Neural progenitor cell (in vitro differentiated cells): ENCODE results near the gene WFIKKN1. TPM values are rescaled to one million over a fixed set of nuclear protein-coding genes. Genes with fewer than 3 reads are reported as not detected.

Experiments
- DNase-seq: peaks from one replicate; pipeline ENCODE4 v3.0.0-alpha.2; 2016; ENCODE audit warnings: low spot score
- H2AFZ ChIP-seq: fragments of 200-600 bp; sonication (generic); replicated peaks from 2 replicates; pipeline ENCODE4 v1.6.1; 2016; ENCODE audit warnings: antibody characterized with exemption
- H3F3A ChIP-seq: fragments of 200-600 bp; sonication (generic); 2 replicates; pipeline ENCODE4 v1.6.1; 2016; ENCODE audit warnings: antibody characterized with exemption, low read depth
- H3K27ac ChIP-seq: fragments of 200-600 bp; sonication (generic); 2 replicates; pipeline ENCODE4 v1.5.1; 2016; ENCODE audit warnings: mild to moderate bottlenecking
- H3K27me3 ChIP-seq: fragments of 200-600 bp; sonication (generic); 2 replicates; pipeline ENCODE4 v1.6.1; 2016; ENCODE audit warnings: mild to moderate bottlenecking, moderate library complexity
- H3K36me3 ChIP-seq: fragments of 200-600 bp; sonication (generic); 2 replicates; pipeline ENCODE4 v1.5.1; 2016
- H3K4me1 ChIP-seq: fragments of 200-600 bp; sonication (generic); 2 replicates; pipeline ENCODE4 v1.6.1; 2016; ENCODE audit warnings: mixed run types
- H3K4me2 ChIP-seq: fragments of 200-600 bp; sonication (generic); 2 replicates; pipeline ENCODE4 v1.6.1; 2016
- H3K4me3 ChIP-seq: fragments of 200-600 bp; sonication (generic); 2 replicates; pipeline ENCODE4 v1.5.1; 2016
- H3K79me2 ChIP-seq: fragments of 200-600 bp; sonication (generic); 2 replicates; pipeline ENCODE4 v1.6.1; 2016; ENCODE audit warnings: low read depth
- H3K9ac ChIP-seq: fragments of 200-600 bp; sonication (generic); 2 replicates; pipeline ENCODE4 v1.6.1; 2016
- H3K9me3 ChIP-seq: fragments of 200-600 bp; sonication (generic); 2 replicates; pipeline ENCODE4 v1.5.1; 2016; ENCODE audit warnings: low read depth
- H4K20me1 ChIP-seq: fragments of 200-600 bp; sonication (generic); 2 replicates; pipeline ENCODE4 v1.6.1; 2016; ENCODE audit warnings: low read depth
- H3K27ac Mint-ChIP-seq: 3 replicates; pipeline ENCODE4 v1.8.0; 2021; ENCODE audit warnings: mixed read lengths
- H3K27me3 Mint-ChIP-seq: 2 replicates; pipeline ENCODE4 v1.8.0; 2022; ENCODE audit warnings: low read depth, mild to moderate bottlenecking, inconsistent platforms, moderate library complexity, mixed read lengths; ENCODE audit not compliant: insufficient read depth
- H3K36me3 Mint-ChIP-seq: 3 replicates; pipeline ENCODE4 v1.8.0; 2021; ENCODE audit warnings: mixed read lengths
- H3K4me1 Mint-ChIP-seq: 3 replicates; pipeline ENCODE4 v1.8.0; 2021; ENCODE audit warnings: mixed read lengths
- H3K4me3 Mint-ChIP-seq: 3 replicates; pipeline ENCODE4 v1.8.0; 2021; ENCODE audit warnings: mild to moderate bottlenecking, moderate library complexity, mixed read lengths
- H3K9me3 Mint-ChIP-seq: 3 replicates; pipeline ENCODE4 v1.8.0; 2020; ENCODE audit warnings: mixed read lengths
- CTCF ChIP-seq: fragments of 200-600 bp; sonication (generic); IDR thresholded peaks from 2 replicates; pipeline ENCODE4 v1.5.1; 2017; ENCODE audit warnings: antibody characterized with exemption, mild to moderate bottlenecking
- EZH2 ChIP-seq: fragments of 200-600 bp; sonication (generic); IDR thresholded peaks from 2 replicates; pipeline ENCODE4 v1.6.1; 2017; ENCODE audit warnings: antibody characterized with exemption, mild to moderate bottlenecking, moderate library complexity
- EZH2phosphoT487 ChIP-seq: fragments of 200-600 bp; sonication (generic); IDR thresholded peaks from 2 replicates; pipeline ENCODE4 v1.6.1; 2017; ENCODE audit warnings: antibody characterized with exemption
- total RNA-seq: library from RNA; depleted of rRNA; stranded (reverse); fragments of >200 nt; gene quantifications from 2 replicates; pipeline ENCODE4 v1.2.3, GENCODE V29; 2015; ENCODE audit warnings: low replicate concordance

The WFIKKN1 gene
- total RNA-seq, 1 donor from 2014 or later, result 5.9 TPM

DNA sequence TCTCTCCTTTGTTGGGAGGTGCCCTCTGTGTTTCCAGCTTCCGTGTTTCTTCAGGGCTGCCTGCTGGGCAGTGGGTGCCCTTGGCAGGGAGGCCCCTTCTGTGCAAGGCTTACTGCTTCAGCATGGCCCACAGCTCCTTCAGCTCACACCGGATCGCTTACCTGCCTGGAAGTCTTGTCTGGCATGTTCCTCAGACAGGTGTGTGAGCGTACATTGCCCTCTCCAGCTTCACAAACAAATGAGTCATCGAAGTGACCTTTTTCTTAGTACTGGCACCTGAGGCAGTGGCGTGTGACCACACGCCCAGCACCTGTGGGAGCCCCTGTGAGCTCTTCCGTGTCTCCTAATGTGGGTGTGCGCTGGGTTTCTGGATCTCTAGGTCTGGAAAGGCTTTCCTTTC, 37.4 kb upstream of the WFIKKN1 start:
- no peaks in the 10 kb centered on the region for H3K36me3 ChIP-seq
- no peak overlapping the region for H3K27ac Mint-ChIP-seq
- peaks cover 25% of the 10 kb centered on the region for H3K79me2 ChIP-seq
- H3K27me3 Mint-ChIP-seq, result peaks cover 8% of the 10 kb centered on the region
- no peaks in the 10 kb centered on the region for H3K9me3 ChIP-seq
- no peak overlapping the region for H3K9ac ChIP-seq
- TF ChIP-seq EZH2phosphoT487 (no peak), CTCF (no peak), EZH2 (no peak)
- no peak for DNase-seq
- peak overlapping the region; percentile 69 for H3K4me3 Mint-ChIP-seq
- H3K36me3 Mint-ChIP-seq, result peaks cover 17% of the 10 kb centered on the region
- no peaks in the 10 kb centered on the region for H3K9me3 Mint-ChIP-seq
- no peak overlapping the region for H3K4me2 ChIP-seq
- H4K20me1 ChIP-seq, result peaks cover 60% of the 10 kb centered on the region
- peaks cover 14% of the 10 kb centered on the region for H3K27me3 ChIP-seq
- peaks cover 3% of the 10 kb centered on the region for H3K4me1 ChIP-seq
- no peak overlapping the region for H3K4me3 ChIP-seq
- no peak overlapping the region for H2AFZ ChIP-seq
- no peak overlapping the region for H3K27ac ChIP-seq
- H3K4me1 Mint-ChIP-seq, result peaks cover 19% of the 10 kb centered on the region
- H3F3A ChIP-seq, result peaks cover 6% of the 10 kb centered on the region

DNA sequence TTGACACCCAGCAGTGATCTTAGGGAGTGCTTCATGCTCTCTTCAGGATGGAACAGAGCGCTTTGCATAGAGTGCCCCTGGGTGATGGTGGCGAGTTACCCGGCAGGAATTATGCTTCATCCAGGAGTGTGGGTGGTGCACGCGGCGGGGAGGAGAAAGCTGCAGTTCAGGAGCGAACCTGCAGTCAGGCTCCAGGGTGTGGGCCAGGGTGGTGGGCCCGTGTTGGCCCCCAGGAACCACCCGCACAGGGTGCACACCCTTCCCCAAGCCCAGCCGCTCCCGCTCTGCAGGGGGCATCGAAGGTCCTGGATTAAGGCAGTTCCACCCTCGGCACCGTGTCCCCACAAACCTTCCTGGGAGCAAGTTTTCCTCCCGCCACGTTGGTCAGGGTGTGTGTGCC, 37.0 kb upstream of the WFIKKN1 start:
- Mint-ChIP-seq H3K27ac (no peak overlapping the region), H3K36me3 (peaks cover 19% of the 10 kb centered on the region), H3K4me1 (peaks cover 18% of the 10 kb centered on the region), H3K4me3 (peak overlapping the region; percentile 69), H3K9me3 (no peaks in the 10 kb centered on the region), H3K27me3 (peaks cover 10% of the 10 kb centered on the region)
- DNase-seq, result no peak
- Histone ChIP-seq H3K27ac (no peak overlapping the region), H2AFZ (no peak overlapping the region), H3K4me1 (peaks cover 3% of the 10 kb centered on the region), H3K79me2 (peaks cover 23% of the 10 kb centered on the region), H3K36me3 (no peaks in the 10 kb centered on the region), H3K4me2 (no peak overlapping the region), H3K27me3 (peaks cover 14% of the 10 kb centered on the region), H3K4me3 (no peak overlapping the region), H3K9me3 (no peaks in the 10 kb centered on the region), H3K9ac (no peak overlapping the region), H3F3A (peaks cover 2% of the 10 kb centered on the region), H4K20me1 (peaks cover 58% of the 10 kb centered on the region)
- TF ChIP-seq EZH2phosphoT487, result no peak
- TF ChIP-seq EZH2, result no peak
- no peak for TF ChIP-seq CTCF

- H3F3A ChIP-seq, result no peaks in the 10 kb centered on the region
- no peak overlapping the region for H3K9ac ChIP-seq
- no peak overlapping the region for H2AFZ ChIP-seq
- TF ChIP-seq EZH2phosphoT487 (no peak), CTCF (no peak), EZH2 (no peak)
- H4K20me1 ChIP-seq, result peaks cover 58% of the 10 kb centered on the region
- peaks cover 14% of the 10 kb centered on the region for H3K27me3 ChIP-seq
- H3K4me2 ChIP-seq, result no peak overlapping the region
- no peaks in the 10 kb centered on the region for H3K36me3 ChIP-seq
- no peak overlapping the region for H3K4me3 Mint-ChIP-seq
- H3K27ac Mint-ChIP-seq, result peak overlapping the region; percentile 53
- H3K4me1 Mint-ChIP-seq, result peaks cover 18% of the 10 kb centered on the region
- H3K9me3 ChIP-seq, result no peaks in the 10 kb centered on the region
- peaks cover 10% of the 10 kb centered on the region for H3K27me3 Mint-ChIP-seq
- no peak for DNase-seq
- H3K9me3 Mint-ChIP-seq, result no peaks in the 10 kb centered on the region
- H3K79me2 ChIP-seq, result peaks cover 23% of the 10 kb centered on the region
- peaks cover 3% of the 10 kb centered on the region for H3K4me1 ChIP-seq
- no peak overlapping the region for H3K4me3 ChIP-seq
- H3K36me3 Mint-ChIP-seq, result peaks cover 21% of the 10 kb centered on the region
- no peak overlapping the region for H3K27ac ChIP-seq
Measured at GRCh38 chr16:595094-595528, 35.7 kb upstream of the WFIKKN1 start.
